NOMO-1 (cell line): Measurements from ENCODE around the gene TGFBR3L.
"Not testable (repeated sequence)": the region's sequence is repeated elsewhere in the genome, so short reads cannot be mapped to it uniquely, and the experiment has no call there.

Experiments used
- DNase-seq, 2 experiments: peaks; one replicate each; lab custom pipeline; 2025; ENCODE audit not compliant: unreplicated experiment in 2 of 2; lab: John Stamatoyannopoulos, UW

Gene TGFBR3L

GRCh38 chr19:7926727-7927604 is 12.3 kb downstream of the TGFBR3L start:
- no peak for DNase-seq

- no peak for DNase-seq
Observed at GRCh38 chr19:7927605-7928333, 13.1 kb downstream of the TGFBR3L start.

GRCh38 chr19:7928334-7928706 is 13.7 kb downstream of the TGFBR3L start:
- DNase-seq: no peak

GRCh38 chr19:7928741-7929701 is 14.4 kb downstream of the TGFBR3L start:
- peak in 1 of 2 experiments; percentile 23 for DNase-seq

GRCh38 chr19:7930030-7930429 is 15.4 kb downstream of the TGFBR3L start:
- DNase-seq: not testable (repeated sequence)

GRCh38 chr19:7930765-7931164 is 16.1 kb downstream of the TGFBR3L start:
- DNase-seq: no peak

GRCh38 chr19:7931221-7932061 is 16.8 kb downstream of the TGFBR3L start:
- DNase-seq: no peak

- no peak for DNase-seq
Observed at GRCh38 chr19:7932276-7932929, 17.8 kb downstream of the TGFBR3L start.

- no peak for DNase-seq
Observed at GRCh38 chr19:7932930-7933300, 18.3 kb downstream of the TGFBR3L start.

- DNase-seq: no peak
Observed at GRCh38 chr19:7933411-7933810, 18.8 kb downstream of the TGFBR3L start.

GRCh38 chr19:7933828-7934725 is 19.4 kb downstream of the TGFBR3L start:
- DNase-seq: no peak

- DNase-seq: no peak
Observed at GRCh38 chr19:7934766-7935165, 20.1 kb downstream of the TGFBR3L start.

- DNase-seq: no peak
Observed at GRCh38 chr19:7940841-7941240, 26.2 kb downstream of the TGFBR3L start.

GRCh38 chr19:7941895-7942596 is 27.4 kb downstream of the TGFBR3L start:
- DNase-seq: no peak

- DNase-seq: peak in 1 of 2 experiments; percentile 38
Observed at GRCh38 chr19:7942981-7943443, 28.4 kb downstream of the TGFBR3L start.

- DNase-seq: peak; percentile 99
Observed at GRCh38 chr19:7943444-7944176, 29.0 kb downstream of the TGFBR3L start, which contains the start of gene TIMM44. Gene TIMM44, minus strand, starts transcription at chr19:7943666. Its CDS starts 15 bp downstream, at chr19:7943651.

- peak; percentile 79 to 82 for DNase-seq
Observed at GRCh38 chr19:7944177-7944761, 29.6 kb downstream of the TGFBR3L start.
